GM12872 (cell line): ENCODE measurements around the gene P2RX2.

Source experiments
- CTCF ChIP-seq: IDR thresholded peaks from 3 replicates; pipeline ENCODE4 v1.5.1; 2011; ENCODE audit warnings: low read depth, mild to moderate bottlenecking, low read length, moderate library complexity; ENCODE audit not compliant: insufficient read depth

P2RX2 gene

GRCh38 chr12:132579744-132580143 lies 38.8 kb upstream of the P2RX2 start:
- TF ChIP-seq CTCF: no peak

- no peak for TF ChIP-seq CTCF
Measured at GRCh38 chr12:132580701-132581292, 37.8 kb upstream of the P2RX2 start.

- no peak for TF ChIP-seq CTCF
Measured at GRCh38 chr12:132581348-132582057, 37.1 kb upstream of the P2RX2 start.

- no peak for TF ChIP-seq CTCF
Measured at GRCh38 chr12:132582058-132582420, 36.5 kb upstream of the P2RX2 start.

- no peak for TF ChIP-seq CTCF
Measured at GRCh38 chr12:132582582-132583410, 35.8 kb upstream of the P2RX2 start.

- TF ChIP-seq CTCF: no peak
Measured at GRCh38 chr12:132583411-132583710, 35.2 kb upstream of the P2RX2 start.

GRCh38 chr12:132583736-132584135 lies 34.8 kb upstream of the P2RX2 start:
- no peak for TF ChIP-seq CTCF
